Testis (tissue), 5 donors: ENCODE results near the gene DYNC1I2. TPM values are rescaled to one million over a fixed set of nuclear protein-coding genes. Genes with fewer than 3 reads are reported as not detected.

Experiments used
- DNase-seq: peaks from one replicate; pipeline ENCODE4 v3.0.0-alpha.2; 2019
- H3K27ac ChIP-seq, 2 donors: fragments of 200-600 bp; sonication (generic); one replicate each; pipeline ENCODE4 v1.5.1; 2019
- H3K27me3 ChIP-seq: fragments of 200-600 bp; sonication (generic); one replicate; pipeline ENCODE4 v1.5.1; 2019
- H3K36me3 ChIP-seq: fragments of 200-600 bp; sonication (generic); one replicate; pipeline ENCODE4 v1.5.1; 2017; ENCODE audit warnings: low read depth; ENCODE audit errors: missing control alignments
- H3K4me1 ChIP-seq: fragments of 200-600 bp; sonication (generic); one replicate; pipeline ENCODE4 v1.5.1; 2019
- H3K4me3 ChIP-seq, 2 donors: fragments of 200-600 bp; sonication (generic); one replicate each; pipeline ENCODE4 v1.5.1; 2017 to 2019
- H3K9me3 ChIP-seq: fragments of 200-600 bp; sonication (generic); one replicate; pipeline ENCODE4 v1.5.1; 2017
- CTCF ChIP-seq, 3 experiments: fragments of 450-650 bp in 2 of 3; fragments of 200-600 bp in 1 of 3; sonication (generic) in 1 of 3; IDR thresholded peaks; one replicate each; pipeline ENCODE4 v1.5.1; 2016 to 2019; ENCODE audit warnings: antibody characterized with exemption in 3 of 3, mild to moderate bottlenecking in 2 of 3, moderate library complexity in 1 of 3
- POLR2A ChIP-seq: fragments of 450-650 bp; IDR thresholded peaks from one replicate; pipeline ENCODE4 v1.6.1; 2017; ENCODE audit warnings: antibody characterized with exemption, mild to moderate bottlenecking, moderate library complexity
- WGBS, 2 donors: methylation state at CpG; one replicate each; pipeline ENCODE4 v1.1.5; 2018; 5-methylcytosine and 5-hydroxymethylcytosine counted together
- intact Hi-C: fragments of 100-400 bp; cut with DNase I; formaldehyde crosslinking; loops from one replicate; pipeline ENCODE4 v1.15.1; 2023; ENCODE audit warnings: low total_unique reads
- long read RNA-seq, 2 donors: transcript quantifications; one replicate each; lab custom pipeline, GENCODE V29; 2026
- polyA plus RNA-seq: library from polyadenylated mRNA; stranded (reverse); fragments of 350-450 nt; fragmentation: Illumina TruSeq; extraction: RNeasy Lipid Tissue Mini Kit (QIAGEN cat#74804); gene quantifications from one replicate; pipeline ENCODE4 v1.2.3, GENCODE V29; 2014; ENCODE audit warnings: low read depth, low replicate concordance; ENCODE audit not compliant: insufficient read depth
- total RNA-seq, 2 donors: library from RNA; depleted of rRNA; stranded (reverse); fragments of >200 nt; gene quantifications; one replicate each; pipeline ENCODE4 v1.2.3, GENCODE V29; 2016

The DYNC1I2 gene
- total RNA-seq (100 to 1,000 TPM; 104 to 106 TPM), polyA plus RNA-seq (114 TPM)
- long read RNA-seq, donor 1, transcript DYNC1I2-203 (16 exons, 2,572 nt): major isoform, 19 of 122 reads
- long read RNA-seq, donor 1, transcript DYNC1I2-201 (16 exons, 2,589 nt): minor isoform, 14 of 122 reads
- long read RNA-seq, donor 1, partial matches to known transcripts: 88 of 122 reads
- long read RNA-seq, donor 1, other reads (novel, unspliced or antisense): 0 of 122 reads
- long read RNA-seq, donor 2, transcript DYNC1I2-203 (16 exons, 2,572 nt): minor isoform, 7 of 59 reads
- long read RNA-seq, donor 2, transcript DYNC1I2-201 (16 exons, 2,589 nt): major isoform, 11 of 59 reads
- long read RNA-seq, donor 2, partial matches to known transcripts: 39 of 59 reads
- long read RNA-seq, donor 2, other reads (novel, unspliced or antisense): 0 of 59 reads

- Histone ChIP-seq H3K36me3 (no peaks in the 10 kb centered on the region), H3K4me1 (peaks cover 13% of the 10 kb centered on the region), H3K4me3 (peak within 1 kb of the TSS; percentile 64 to 97), H3K9me3 (no peaks in the 10 kb centered on the region), H3K27ac (peak within 1 kb of the TSS; percentile 86 to 87), H3K27me3 (no peaks in the 10 kb centered on the region)
- DNase-seq: peak; percentile 97
- intact Hi-C loops: loop anchor here (10.0 kb wide), 1 partner anchor 417 kb away; the partner anchor contains the start of gene DLX2
- WGBS, 2 donors: 0 to 1% methylated on average over 23 to 50 of the region's 51 CpGs
- TF ChIP-seq POLR2A: no peak
- peak in 2 of 3 experiments; percentile 5 to 27 for TF ChIP-seq CTCF (IDR thresholded peaks at IDR 0.05)
Measured at GRCh38 chr2:171687287-171688128, at the start of gene DYNC1I2. Gene DYNC1I2 (plus strand): TSS chr2:171687469. CDS start chr2:171690156, 2,687 bp downstream.

GRCh38 chr2:171651667-171652415 lies 35.4 kb upstream of the DYNC1I2 start:
- H3K4me3 ChIP-seq: no peak overlapping the region
- DNase-seq: no peak

GRCh38 chr2:171652416-171652785 lies 34.9 kb upstream of the DYNC1I2 start:
- intact Hi-C loops: no loop called here
- Histone ChIP-seq H3K9me3 (no peaks in the 10 kb centered on the region), H3K4me3 (no peak overlapping the region), H3K27ac (no peak overlapping the region), H3K4me1 (no peaks in the 10 kb centered on the region), H3K36me3 (no peaks in the 10 kb centered on the region), H3K27me3 (no peaks in the 10 kb centered on the region)
- TF ChIP-seq CTCF (IDR thresholded peaks at IDR 0.05) (no peak), POLR2A (no peak)
- no peak for DNase-seq

More at GRCh38 chr2:171651667-171652415, 35.4 kb upstream of the DYNC1I2 start:
- no peaks in the 10 kb centered on the region for H3K36me3 ChIP-seq
- TF ChIP-seq POLR2A: no peak
- TF ChIP-seq CTCF (IDR thresholded peaks at IDR 0.05): no peak
- H3K27ac ChIP-seq: no peak overlapping the region
- intact Hi-C loops: no loop called here
- no peaks in the 10 kb centered on the region for H3K27me3 ChIP-seq
- no peaks in the 10 kb centered on the region for H3K9me3 ChIP-seq
- no peaks in the 10 kb centered on the region for H3K4me1 ChIP-seq

- Histone ChIP-seq H3K4me3 (no peak overlapping the region), H3K27ac (no peak overlapping the region), H3K9me3 (no peaks in the 10 kb centered on the region), H3K27me3 (no peaks in the 10 kb centered on the region), H3K36me3 (no peaks in the 10 kb centered on the region), H3K4me1 (no peaks in the 10 kb centered on the region)
- no peak for DNase-seq
- 87 to 88% methylated on average over 1 of the region's 1 CpG for WGBS, 2 donors
- intact Hi-C loops: no loop called here
- TF ChIP-seq CTCF (IDR thresholded peaks at IDR 0.05) (no peak), POLR2A (no peak)
Measured at GRCh38 chr2:171655586-171655985, 31.7 kb upstream of the DYNC1I2 start.
